ENCODE measurements around the gene PRKAR1B.

GRCh38 chr7:776381-776780 is 49.3 kb upstream of the PRKAR1B start:
- TF ChIP-seq HDAC2 (IDR thresholded peaks at IDR 0.05) (no peak), YY1 (IDR thresholded peaks at IDR 0.05; ENCODE audit: low read depth, low read length) (no peak), CHD2 (IDR thresholded peaks at IDR 0.05; ENCODE audit: borderline replicate concordance, low read depth, low read length) (no peak), EP300 (IDR thresholded peaks at IDR 0.05; ENCODE audit: borderline replicate concordance in 1 of 2, control insufficient read depth in 1 of 2, low read depth in 2 of 2, low read length in 2 of 2) (no peak), CREB1 (IDR thresholded peaks at IDR 0.05; ENCODE audit: low read depth) (no peak), REST (IDR thresholded peaks at IDR 0.05; ENCODE audit: low read depth, low read length) (no peak)
- TF ChIP-seq, protein P1, sequence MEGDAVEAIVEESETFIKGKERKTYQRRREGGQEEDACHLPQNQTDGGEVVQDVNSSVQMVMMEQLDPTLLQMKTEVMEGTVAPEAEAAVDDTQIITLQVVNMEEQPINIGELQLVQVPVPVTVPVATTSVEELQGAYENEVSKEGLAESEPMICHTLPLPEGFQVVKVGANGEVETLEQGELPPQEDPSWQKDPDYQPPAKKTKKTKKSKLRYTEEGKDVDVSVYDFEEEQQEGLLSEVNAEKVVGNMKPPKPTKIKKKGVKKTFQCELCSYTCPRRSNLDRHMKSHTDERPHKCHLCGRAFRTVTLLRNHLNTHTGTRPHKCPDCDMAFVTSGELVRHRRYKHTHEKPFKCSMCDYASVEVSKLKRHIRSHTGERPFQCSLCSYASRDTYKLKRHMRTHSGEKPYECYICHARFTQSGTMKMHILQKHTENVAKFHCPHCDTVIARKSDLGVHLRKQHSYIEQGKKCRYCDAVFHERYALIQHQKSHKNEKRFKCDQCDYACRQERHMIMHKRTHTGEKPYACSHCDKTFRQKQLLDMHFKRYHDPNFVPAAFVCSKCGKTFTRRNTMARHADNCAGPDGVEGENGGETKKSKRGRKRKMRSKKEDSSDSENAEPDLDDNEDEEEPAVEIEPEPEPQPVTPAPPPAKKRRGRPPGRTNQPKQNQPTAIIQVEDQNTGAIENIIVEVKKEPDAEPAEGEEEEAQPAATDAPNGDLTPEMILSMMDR (IDR thresholded peaks at IDR 0.05 in 2 of 3, conservative IDR thresholded peaks at IDR 0.05 in 1 of 3; ENCODE audit: control insufficient read depth in 2 of 3, extremely low read depth in 1 of 3, insufficient read depth in 1 of 3, low read depth in 3 of 3, low read length in 3 of 3) = no peak

Data from GM12878 (cell line).